ENCODE measurements around the gene REEP1.

GRCh38 chr2:86284987-86285386 is 52.4 kb downstream of the REEP1 start:
- TF ChIP-seq EZH2 (IDR thresholded peaks at IDR 0.05; ENCODE audit: insufficient read depth, poor library complexity, severe bottlenecking) (no peak), EZH2phosphoT487 (IDR thresholded peaks at IDR 0.05; ENCODE audit: insufficient read depth, low read depth) (no peak)
